B cell (primary cell): ENCODE data around the gene RABGAP1L. TPM values are rescaled to one million over a fixed set of nuclear protein-coding genes. Genes with fewer than 3 reads are reported as not detected.

Experiments used
- ATAC-seq: fragments of 200-7000 bp; cut with Tn5 transposase; one replicate; pipeline ENCODE4 v1.10.0; 2021; ENCODE audit warnings: low read depth, mild to moderate bottlenecking, moderate number of reproducible peaks, moderate library complexity
- CTCF ChIA-PET: fragments of 350-600 bp; sonication (Branson Sonifier 250); formaldehyde crosslinking; loops from one replicate; lab custom pipeline; 2021; ENCODE audit warnings: antibody characterized with exemption, inconsistent platforms; lab: Charles Lee
- POLR2A ChIA-PET: fragments of 350-600 bp; sonication (Branson Sonifier 250); formaldehyde crosslinking; loops from one replicate; lab custom pipeline; 2021; ENCODE audit warnings: antibody characterized with exemption; lab: Charles Lee
- DNase-seq: peaks from one replicate; pipeline ENCODE4 v3.0.0; 2013
- H2AFZ ChIP-seq: 2 replicates; pipeline ENCODE4 v1.6.1; 2012; ENCODE audit warnings: mild to moderate bottlenecking, low read depth, low read length; ENCODE audit not compliant: insufficient read depth, poor library complexity, severe bottlenecking
- H3K27ac ChIP-seq, 2 donors: 1 replicate in 1 of 2; 2 replicates in 1 of 2; pipeline ENCODE4 v1.5.1; 2012 to 2013; ENCODE audit warnings: low read length in 2 of 2, mild to moderate bottlenecking in 2 of 2, moderate library complexity in 1 of 2
- H3K27me3 ChIP-seq, 4 experiments: fragments of 200-600 bp in 1 of 4; sonication (generic) in 1 of 4; replicated peaks in 1 of 4; 1 replicate in 2 of 4; 2 replicates in 2 of 4; pipeline versions ENCODE4 v1.6.1 to v1.7.0; 2013 to 2016; ENCODE audit warnings: low read length in 3 of 4, mild to moderate bottlenecking in 2 of 4, mixed read lengths in 1 of 4, moderate library complexity in 1 of 4; ENCODE audit not compliant: insufficient read depth in 4 of 4, control insufficient read depth in 3 of 4; ENCODE audit errors: control extremely low read depth in 1 of 4
- H3K36me3 ChIP-seq, 2 experiments: replicated peaks in 1 of 2; 1 replicate in 1 of 2; 2 replicates in 1 of 2; pipeline versions ENCODE4 v1.6.1 to v1.7.1; 2013; ENCODE audit warnings: low read length in 1 of 2; ENCODE audit not compliant: insufficient read depth in 2 of 2, control insufficient read depth in 1 of 2; ENCODE audit errors: control extremely low read depth in 1 of 2, extremely low read depth in 1 of 2
- H3K4me1 ChIP-seq, 2 donors: fragments of 200-600 bp in 1 of 2; sonication (generic) in 1 of 2; 1 replicate in 1 of 2; 2 replicates in 1 of 2; pipeline versions ENCODE4 v1.5.1 to v1.6.1; 2013 to 2017; ENCODE audit warnings: low read length in 2 of 2; ENCODE audit not compliant: control insufficient read depth in 2 of 2, insufficient read depth in 2 of 2
- H3K4me2 ChIP-seq: replicated peaks from 2 replicates; pipeline ENCODE3; 2012; ENCODE audit warnings: mild to moderate bottlenecking, low read depth, low read length; ENCODE audit not compliant: poor library complexity, severe bottlenecking
- H3K4me3 ChIP-seq, 5 experiments: fragments of 200-600 bp in 1 of 5; sonication (generic) in 1 of 5; 1 replicate in 3 of 5; 2 replicates in 2 of 5; pipeline versions ENCODE4 v1.5.1 to v1.7.0; 2011 to 2016; ENCODE audit warnings: low read length in 4 of 5, mild to moderate bottlenecking in 4 of 5, low read depth in 2 of 5, control low read depth in 1 of 5, moderate library complexity in 1 of 5; ENCODE audit not compliant: insufficient read depth in 1 of 5; ENCODE audit errors: control extremely low read depth in 1 of 5, extremely low read depth in 1 of 5
- H3K79me2 ChIP-seq: fragments of 200-600 bp; sonication (generic); one replicate; pipeline ENCODE4 v1.6.0; 2016; ENCODE audit warnings: low read length; ENCODE audit not compliant: control insufficient read depth, insufficient read depth
- H3K9ac ChIP-seq: fragments of 200-600 bp; sonication (generic); 2 replicates; pipeline ENCODE4 v1.6.1; 2017; ENCODE audit warnings: mild to moderate bottlenecking, low read length, moderate library complexity
- H3K9me3 ChIP-seq, 3 donors: one replicate each; pipeline versions ENCODE4 v1.6.1 to v1.7.1; 2013; ENCODE audit warnings: low read length in 2 of 3; ENCODE audit not compliant: control insufficient read depth in 2 of 3, insufficient read depth in 1 of 3; ENCODE audit errors: control extremely low read depth in 1 of 3
- H4K20me1 ChIP-seq: 2 replicates; pipeline ENCODE4 v1.6.0; 2012; ENCODE audit warnings: mild to moderate bottlenecking, low read length; ENCODE audit not compliant: insufficient read depth, control insufficient read depth, poor library complexity, severe bottlenecking
- H3K27ac Mint-ChIP-seq: one replicate; pipeline ENCODE4 v1.8.0; 2021; ENCODE audit warnings: mixed read lengths
- H3K27me3 Mint-ChIP-seq: one replicate; pipeline ENCODE4 v1.8.0; 2021; ENCODE audit warnings: mixed read lengths
- H3K4me1 Mint-ChIP-seq: one replicate; pipeline ENCODE4 v1.8.0; 2021; ENCODE audit warnings: mixed read lengths
- H3K4me3 Mint-ChIP-seq: one replicate; pipeline ENCODE4 v1.8.0; 2021; ENCODE audit warnings: mixed read lengths
- H3K9me3 Mint-ChIP-seq: one replicate; pipeline ENCODE4 v1.8.0; 2022; ENCODE audit warnings: mixed read lengths; ENCODE audit not compliant: insufficient read depth
- EZH2 ChIP-seq: IDR thresholded peaks from 2 replicates; pipeline ENCODE4 v1.6.1; 2012; ENCODE audit warnings: borderline replicate concordance, low read depth, mild to moderate bottlenecking, moderate library complexity, low read length; ENCODE audit not compliant: insufficient read depth, poor library complexity, severe bottlenecking
- WGBS: methylation state at CpG from one replicate; pipeline ENCODE4 v1.1.5; 2013; ENCODE audit warnings: missing lambda C conversion rate; ENCODE audit not compliant: insufficient coverage; 5-methylcytosine and 5-hydroxymethylcytosine counted together
- intact Hi-C: fragments of 100-400 bp; cut with micrococcal nuclease; formaldehyde crosslinking; loops from one replicate; pipeline ENCODE4 v1.10.0; 2022
- polyA plus RNA-seq: library from polyadenylated mRNA; depleted of rRNA; stranded (reverse); fragments of >200 nt; gene quantifications from 2 replicates; pipeline ENCODE4 v1.2.3, GENCODE V29; 2012
- total RNA-seq, 2 donors: library from RNA; stranded (reverse); fragments of 120-200 nt in 1 of 2; gene quantifications; 1 replicate in 1 of 2; 2 replicates in 1 of 2; pipeline versions ENCODE4 v1.2.3 to v1.2.4, GENCODE V29; 2013 to 2022
- TF ChIP-seq, protein P1 (sequence below): fragments of 200-600 bp; IDR thresholded peaks from one replicate; pipeline ENCODE4 v1.8.0; 2022; ENCODE audit warnings: antibody characterized with exemption, mild to moderate bottlenecking

RABGAP1L gene
- total and polyA plus RNA-seq, 2 donors (not counting 1 experiment from before 2014, with no cell fraction given) = 34.9 to 159 TPM

- no peak overlapping the region for H3K27ac Mint-ChIP-seq
- H3K4me3 Mint-ChIP-seq = no peak overlapping the region
- Histone ChIP-seq H3K36me3 (no peaks in the 10 kb centered on the region), H3K4me3 (no peak overlapping the region), H3K4me1 (no peaks in the 10 kb centered on the region), H3K9me3 (no peaks in the 10 kb centered on the region), H3K27ac (no peak overlapping the region), H3K9ac (no peak overlapping the region), H3K27me3 (no peaks in the 10 kb centered on the region), H2AFZ (no peak overlapping the region), H3K4me2 (no peak overlapping the region), H3K79me2 (no peaks in the 10 kb centered on the region), H4K20me1 (no peaks in the 10 kb centered on the region)
- peaks cover 27% of the 10 kb centered on the region for H3K27me3 Mint-ChIP-seq
- no peak for ATAC-seq
- H3K9me3 Mint-ChIP-seq = no peaks in the 10 kb centered on the region
- intact Hi-C loops = no loop called here
- ChIA-PET CTCF (interaction anchor here (1.0 to 1.1 kb wide), 2 partner anchors 9 to 11 kb away, joined by 3 to 5 read pairs; no protein-coding TSS in a partner anchor), POLR2A (no interaction called here)
- no peaks in the 10 kb centered on the region for H3K4me1 Mint-ChIP-seq
- no peak for DNase-seq
- 90% methylated on average over 2 of the region's 4 CpGs for WGBS
- TF ChIP-seq EZH2 = no peak
These were observed 881.1 kb downstream of the RABGAP1L start for GRCh38 chr1:175040324-175040879.

DNA sequence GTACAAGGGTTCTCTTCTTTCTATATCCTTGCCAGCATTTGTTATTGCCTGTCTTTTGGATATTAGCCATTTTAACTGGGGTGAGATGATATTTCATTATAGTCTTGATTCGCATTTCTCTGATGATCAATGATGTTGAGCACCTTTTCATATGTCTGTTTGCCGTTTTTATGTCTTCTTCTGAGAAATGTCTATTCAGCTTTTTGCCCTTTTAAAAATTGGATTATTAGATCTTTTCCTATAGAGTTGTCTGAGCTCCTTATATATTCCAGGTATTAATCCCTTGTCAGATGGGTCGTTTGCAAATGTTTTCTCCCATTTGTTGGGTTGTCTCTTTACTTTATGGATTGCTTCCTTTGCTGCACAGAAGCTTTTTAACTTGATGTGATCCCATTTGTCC lies 883.3 kb downstream of the RABGAP1L start:
- no peak for DNase-seq
- Histone ChIP-seq H3K9ac (no peak overlapping the region), H4K20me1 (no peaks in the 10 kb centered on the region), H2AFZ (no peak overlapping the region), H3K27ac (no peak overlapping the region), H3K79me2 (no peaks in the 10 kb centered on the region), H3K27me3 (no peaks in the 10 kb centered on the region), H3K9me3 (no peaks in the 10 kb centered on the region), H3K36me3 (no peaks in the 10 kb centered on the region), H3K4me2 (no peak overlapping the region), H3K4me1 (no peaks in the 10 kb centered on the region), H3K4me3 (no peak overlapping the region)
- Mint-ChIP-seq H3K4me1 (no peaks in the 10 kb centered on the region), H3K9me3 (no peaks in the 10 kb centered on the region), H3K27me3 (peaks cover 25% of the 10 kb centered on the region), H3K27ac (no peak overlapping the region), H3K4me3 (no peak overlapping the region)
- ChIA-PET CTCF (no interaction called here), POLR2A (no interaction called here)
- intact Hi-C loops = no loop called here
- WGBS = no CpG with 5 or more reads among the region's 3 CpGs
- ATAC-seq = no peak
- TF ChIP-seq, protein P1, sequence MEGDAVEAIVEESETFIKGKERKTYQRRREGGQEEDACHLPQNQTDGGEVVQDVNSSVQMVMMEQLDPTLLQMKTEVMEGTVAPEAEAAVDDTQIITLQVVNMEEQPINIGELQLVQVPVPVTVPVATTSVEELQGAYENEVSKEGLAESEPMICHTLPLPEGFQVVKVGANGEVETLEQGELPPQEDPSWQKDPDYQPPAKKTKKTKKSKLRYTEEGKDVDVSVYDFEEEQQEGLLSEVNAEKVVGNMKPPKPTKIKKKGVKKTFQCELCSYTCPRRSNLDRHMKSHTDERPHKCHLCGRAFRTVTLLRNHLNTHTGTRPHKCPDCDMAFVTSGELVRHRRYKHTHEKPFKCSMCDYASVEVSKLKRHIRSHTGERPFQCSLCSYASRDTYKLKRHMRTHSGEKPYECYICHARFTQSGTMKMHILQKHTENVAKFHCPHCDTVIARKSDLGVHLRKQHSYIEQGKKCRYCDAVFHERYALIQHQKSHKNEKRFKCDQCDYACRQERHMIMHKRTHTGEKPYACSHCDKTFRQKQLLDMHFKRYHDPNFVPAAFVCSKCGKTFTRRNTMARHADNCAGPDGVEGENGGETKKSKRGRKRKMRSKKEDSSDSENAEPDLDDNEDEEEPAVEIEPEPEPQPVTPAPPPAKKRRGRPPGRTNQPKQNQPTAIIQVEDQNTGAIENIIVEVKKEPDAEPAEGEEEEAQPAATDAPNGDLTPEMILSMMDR = no peak
- no peak for TF ChIP-seq EZH2
